Retinal pigment epithelial cell (primary cell): ENCODE data around the gene SRP9.

Experiments used
- DNase-seq: peaks from one replicate; pipeline ENCODE4 v3.0.0-alpha.2; 2010; ENCODE audit warnings: low read depth
- H3K4me3 ChIP-seq: 2 replicates; pipeline ENCODE4 v1.5.1; 2011; ENCODE audit warnings: mild to moderate bottlenecking, low read length, control low read depth, moderate library complexity
- CTCF ChIP-seq: conservative IDR thresholded peaks from 2 replicates; pipeline ENCODE4 v1.5.1; 2011; ENCODE audit warnings: low read depth, low read length, control low read depth, inconsistent platforms

The SRP9 gene

GRCh38 chr1:225819346-225820192, 41.9 kb downstream of the SRP9 start:
- no peak for DNase-seq
- no peak for TF ChIP-seq CTCF
- no peak overlapping the region for H3K4me3 ChIP-seq

- no peak for TF ChIP-seq CTCF
- no peak for DNase-seq
- H3K4me3 ChIP-seq = no peak overlapping the region
Measured at GRCh38 chr1:225820522-225821120, 43.0 kb downstream of the SRP9 start.

GRCh38 chr1:225822655-225823403, 45.2 kb downstream of the SRP9 start:
- DNase-seq = no peak
- no peak for TF ChIP-seq CTCF
- no peak overlapping the region for H3K4me3 ChIP-seq

GRCh38 chr1:225823811-225824261, 46.2 kb downstream of the SRP9 start:
- TF ChIP-seq CTCF = no peak
- no peak for DNase-seq
- H3K4me3 ChIP-seq = no peak overlapping the region

GRCh38 chr1:225824533-225824941, 46.9 kb downstream of the SRP9 start:
- DNase-seq = no peak
- no peak overlapping the region for H3K4me3 ChIP-seq
- no peak for TF ChIP-seq CTCF

- DNase-seq = no peak
- H3K4me3 ChIP-seq = no peak overlapping the region
- TF ChIP-seq CTCF = no peak
Measured at GRCh38 chr1:225825078-225825477, 47.5 kb downstream of the SRP9 start.
